ELF-1 (cell line): ENCODE results near the gene SUSD3.
"Not testable (repeated sequence)": the region's sequence is repeated elsewhere in the genome, so short reads cannot be mapped to it uniquely, and the experiment has no call there.

Source experiments
- DNase-seq: peaks from one replicate; pipeline ENCODE4 v3.0.0-alpha.2; 2016; ENCODE audit warnings: low read depth, low spot score

The SUSD3 gene

DNA sequence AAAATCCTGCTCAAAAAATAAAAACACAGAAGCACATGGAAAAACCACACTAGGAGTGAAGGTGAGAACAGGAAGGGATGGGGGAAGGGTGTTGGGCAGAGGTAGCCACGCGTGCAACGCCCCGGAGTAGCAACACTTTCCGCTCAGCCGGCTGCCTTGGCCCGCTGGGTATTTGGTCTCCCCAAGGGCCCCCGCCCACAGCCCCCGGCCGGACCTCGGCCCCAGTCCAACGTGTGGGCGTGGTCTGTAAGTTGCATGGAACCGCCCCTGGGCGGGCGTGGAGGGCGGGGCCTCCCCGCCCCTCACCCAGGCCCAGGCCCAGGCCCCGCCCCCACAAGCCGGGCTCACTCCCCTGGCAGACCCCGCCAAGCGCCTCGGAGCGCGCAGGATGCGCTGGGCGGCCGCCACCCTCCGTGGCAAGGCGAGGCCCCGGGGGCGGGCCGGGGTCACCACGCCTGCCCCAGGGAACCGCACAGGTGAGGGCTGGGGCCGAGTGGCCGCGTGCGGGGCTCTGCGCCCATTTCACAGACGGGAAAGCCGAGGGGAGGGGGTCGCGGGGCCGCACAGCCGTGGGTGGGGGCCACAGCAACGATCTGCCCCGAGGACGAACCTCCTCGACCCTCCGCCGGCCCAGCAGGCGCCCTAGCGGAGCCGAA, at the start of gene SUSD3:
TSS of gene SUSD3 (plus strand) at position 347 of the 656 bp plus-strand sequence. CDS start at position 389, 42 bp downstream.
- peak; percentile 86 for DNase-seq

GRCh38 chr9:93009337-93010015, 49.0 kb upstream of the SUSD3 start:
- DNase-seq: no peak

- DNase-seq: no peak
Measured at GRCh38 chr9:93010056-93010455, 48.4 kb upstream of the SUSD3 start.

DNA sequence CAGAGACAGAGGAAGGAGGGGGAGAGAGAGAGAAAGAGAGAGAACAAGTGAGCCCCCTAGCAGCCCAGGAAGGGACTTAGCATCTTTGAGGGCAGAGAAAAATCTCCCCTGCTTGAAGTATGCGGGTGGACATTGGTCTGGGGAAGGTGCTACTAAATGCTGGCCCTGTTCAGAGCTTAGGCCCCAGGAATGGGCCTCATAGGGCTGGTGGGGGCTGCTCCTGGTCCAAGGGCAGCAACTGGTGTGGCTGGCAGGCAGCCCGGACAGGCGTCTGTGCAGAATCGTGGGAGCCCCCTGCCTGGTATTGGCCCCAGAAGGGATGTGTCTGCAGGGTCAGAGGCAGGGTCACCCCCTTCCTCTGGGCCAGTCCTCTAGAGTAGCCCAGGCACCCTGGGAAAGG, 47.8 kb upstream of the SUSD3 start:
- DNase-seq: no peak

- DNase-seq: no peak
Measured at GRCh38 chr9:93011114-93011513, 47.4 kb upstream of the SUSD3 start.

DNA sequence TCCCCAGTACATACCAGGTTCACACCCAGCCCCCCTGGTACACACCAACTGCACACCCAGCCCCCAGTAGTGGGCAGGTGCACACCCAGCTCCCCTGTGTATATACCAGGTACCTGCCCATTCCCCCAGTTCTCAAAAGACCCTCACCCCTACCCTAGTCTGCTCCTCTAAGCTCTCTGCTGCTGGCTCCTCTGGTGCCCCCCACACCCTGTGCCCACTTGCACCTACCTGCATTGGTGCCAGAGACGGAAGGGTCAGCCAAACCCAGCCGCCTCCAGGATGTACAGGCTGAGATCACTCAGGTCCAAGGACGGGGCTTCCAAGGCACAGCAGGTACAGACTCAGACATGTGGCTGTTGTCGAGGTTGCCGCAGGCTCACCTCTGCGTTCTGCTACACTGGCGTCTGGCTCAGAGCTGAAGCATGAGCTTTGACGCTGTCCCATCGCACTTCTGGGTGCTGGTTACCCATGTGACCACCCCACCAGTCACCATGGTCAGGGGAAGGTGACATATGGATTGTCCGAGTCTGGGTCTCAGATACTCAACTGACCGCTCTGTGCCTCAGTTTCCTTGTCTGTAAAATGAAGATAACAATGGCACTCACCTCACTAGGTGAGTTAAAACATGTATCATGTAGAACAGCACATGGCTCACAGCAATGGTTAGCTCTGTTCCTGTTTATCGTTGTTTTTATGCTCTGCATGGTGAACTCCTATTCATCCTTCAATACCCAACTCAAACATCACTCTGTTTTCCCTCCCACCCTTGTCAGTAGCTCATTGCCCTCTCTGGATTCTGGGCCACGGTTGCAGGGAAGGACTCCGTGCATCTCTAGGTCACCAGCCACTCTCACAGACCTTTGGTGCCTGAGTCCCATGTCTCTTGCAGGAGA, 45.3 kb upstream of the SUSD3 start:
- DNase-seq: no peak

DNA sequence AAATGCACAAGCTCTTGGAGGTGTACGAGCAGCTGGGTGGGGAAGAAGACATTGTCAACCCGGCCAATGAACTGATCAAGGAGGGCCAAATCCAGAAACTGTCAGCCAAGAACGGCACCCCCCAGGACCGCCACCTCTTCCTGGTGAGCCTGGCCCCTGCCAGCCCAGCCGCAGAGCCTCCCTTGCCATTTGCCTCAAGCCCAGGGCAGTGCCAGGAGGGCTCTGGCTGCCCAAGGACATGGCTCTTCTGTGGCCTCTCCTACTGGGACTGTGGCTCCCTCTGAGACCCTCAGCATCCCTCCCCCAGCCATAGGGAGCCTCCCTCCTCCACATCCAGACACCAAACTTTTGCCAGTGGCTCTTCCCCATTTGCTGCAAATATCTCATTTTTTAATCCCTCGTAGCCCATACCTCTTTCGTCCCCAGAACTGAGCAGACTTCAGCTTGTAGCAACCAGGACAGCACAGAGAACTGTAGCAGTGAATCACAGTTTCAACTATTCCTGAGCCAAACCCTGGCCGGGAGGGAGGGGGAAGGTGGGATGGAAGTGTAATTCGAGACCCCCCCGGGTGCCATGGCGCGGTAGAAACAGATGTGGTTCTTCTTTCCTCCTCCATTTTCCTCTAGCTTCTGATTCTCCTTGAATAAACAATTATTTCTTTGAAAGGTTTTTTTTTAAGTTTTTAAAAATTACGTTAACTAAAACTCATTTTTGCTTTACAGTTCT, 44.5 kb upstream of the SUSD3 start:
- DNase-seq: peak; percentile 33

GRCh38 chr9:93015190-93015589, 43.3 kb upstream of the SUSD3 start:
- not testable (repeated sequence) for DNase-seq

GRCh38 chr9:93017621-93018020, 40.9 kb upstream of the SUSD3 start:
- no peak for DNase-seq

- no peak for DNase-seq
Measured at GRCh38 chr9:93020151-93020550, 38.4 kb upstream of the SUSD3 start.

DNA sequence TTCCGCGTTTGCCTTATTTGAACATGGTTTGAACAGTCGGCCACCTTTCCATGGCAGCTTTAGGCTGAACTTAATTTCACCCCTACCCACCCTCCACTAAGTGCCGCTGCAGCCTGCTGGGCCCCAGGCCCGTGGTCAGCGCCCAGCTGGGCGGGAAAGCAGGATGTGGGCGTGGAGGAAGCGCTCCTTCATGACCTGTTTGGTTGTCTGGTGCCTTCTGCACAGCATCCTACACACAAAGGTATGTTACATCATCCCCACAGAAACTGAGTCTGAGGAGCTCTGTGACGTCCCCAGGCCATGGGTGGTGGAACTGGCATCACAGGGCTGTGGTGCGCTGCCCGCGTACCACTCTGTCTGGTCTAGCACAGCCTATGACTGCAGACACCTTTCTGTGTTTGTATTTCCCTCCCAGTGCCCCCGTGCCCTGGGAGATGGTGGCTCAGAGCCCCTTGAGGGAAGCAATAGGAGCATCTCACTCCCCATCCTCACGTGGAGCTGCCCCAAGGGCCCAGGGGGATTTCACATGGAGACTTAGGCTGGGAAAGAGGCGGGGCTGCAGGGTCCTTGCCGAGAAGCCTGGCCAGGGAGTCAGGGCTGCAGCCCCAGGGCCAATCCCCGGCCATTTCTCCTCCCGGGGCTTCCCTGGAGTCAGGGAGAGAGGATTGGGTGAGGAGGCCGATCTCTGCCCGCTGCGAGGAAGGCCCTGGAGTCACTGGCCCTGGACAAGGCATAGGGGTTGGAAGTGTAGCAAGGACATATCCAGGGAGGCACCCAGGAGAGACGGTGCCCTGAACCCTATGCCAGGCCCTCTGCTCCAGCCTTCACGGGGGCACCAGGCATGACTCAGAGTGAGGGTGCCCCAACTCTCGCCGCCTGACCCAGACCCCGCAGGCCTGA, 37.5 kb upstream of the SUSD3 start:
- DNase-seq: no peak

DNA sequence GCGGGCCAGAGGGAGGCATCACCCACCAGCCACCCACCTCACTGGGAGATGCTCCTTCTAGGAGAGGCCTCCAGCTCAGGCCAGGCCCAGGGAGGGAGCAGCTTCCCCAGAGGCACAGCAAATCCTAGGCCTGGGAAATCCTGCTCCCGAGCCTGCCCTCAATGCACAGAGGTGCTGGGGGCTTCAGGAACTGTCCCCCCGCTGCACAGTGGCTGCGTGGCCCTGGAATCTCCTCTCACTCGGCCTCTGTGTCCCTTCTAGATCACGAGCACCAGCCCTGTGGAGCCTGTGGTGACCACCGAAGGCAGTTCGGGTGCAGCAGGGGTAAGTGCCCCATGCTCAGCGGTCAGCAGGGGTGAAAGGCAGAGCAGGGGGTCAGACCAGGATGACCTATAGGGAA, 36.4 kb upstream of the SUSD3 start:
- no peak for DNase-seq

DNA sequence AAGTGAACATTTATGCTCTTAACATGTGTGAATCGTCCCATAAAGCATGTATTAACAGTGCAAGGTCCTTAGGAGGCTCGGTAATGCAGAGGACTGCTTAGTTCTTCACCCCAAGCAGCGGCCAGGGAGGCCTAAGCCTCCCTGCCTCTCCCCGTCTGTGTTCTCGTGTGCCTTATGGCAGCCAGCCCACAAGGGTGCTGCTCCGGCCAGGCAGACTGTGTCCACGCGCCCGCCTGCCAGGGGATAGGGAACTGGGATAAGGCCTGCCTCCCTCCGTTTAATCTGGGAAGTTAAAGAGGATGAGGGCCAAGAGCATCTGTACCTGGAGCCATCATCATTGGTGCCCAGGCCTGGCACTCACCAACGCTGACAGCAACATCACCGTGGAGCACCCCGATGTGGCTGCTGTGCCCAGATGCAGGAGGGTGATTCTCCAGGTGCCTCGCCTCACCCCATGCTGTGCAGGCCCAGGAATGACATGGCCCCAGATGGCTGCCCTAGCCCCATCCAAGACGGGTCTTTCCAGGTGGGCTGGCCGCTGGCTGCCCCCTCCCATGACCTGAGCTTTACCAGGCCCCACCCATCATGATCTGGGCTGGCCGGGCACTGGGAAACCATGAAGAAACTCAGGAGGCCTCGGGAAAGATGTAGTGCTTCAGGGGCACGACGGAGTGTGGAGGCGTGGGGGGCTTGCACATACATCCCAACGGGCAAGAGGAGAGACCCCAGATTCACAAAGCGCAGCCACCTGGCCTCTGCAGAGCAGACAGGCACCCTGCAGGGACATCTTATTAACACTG, 35.6 kb upstream of the SUSD3 start:
- DNase-seq: no peak

DNA sequence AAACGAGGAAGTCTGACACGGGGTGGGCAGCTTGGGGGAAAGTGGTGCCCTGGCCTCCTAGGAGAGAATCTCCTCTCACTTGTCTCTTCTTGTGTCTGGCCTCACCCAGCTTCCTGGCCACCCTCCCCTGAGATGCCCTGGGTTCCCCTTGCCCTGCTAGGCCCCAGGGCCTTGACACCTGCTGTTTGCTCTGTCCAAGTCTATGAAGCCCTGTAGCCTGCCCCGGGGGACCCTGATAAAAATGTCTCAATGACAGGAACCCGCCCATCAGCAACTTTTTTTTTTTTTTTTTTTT, 35.0 kb upstream of the SUSD3 start:
- no peak for DNase-seq

- DNase-seq: no peak
Measured at GRCh38 chr9:93024646-93024910, 33.9 kb upstream of the SUSD3 start.

DNA sequence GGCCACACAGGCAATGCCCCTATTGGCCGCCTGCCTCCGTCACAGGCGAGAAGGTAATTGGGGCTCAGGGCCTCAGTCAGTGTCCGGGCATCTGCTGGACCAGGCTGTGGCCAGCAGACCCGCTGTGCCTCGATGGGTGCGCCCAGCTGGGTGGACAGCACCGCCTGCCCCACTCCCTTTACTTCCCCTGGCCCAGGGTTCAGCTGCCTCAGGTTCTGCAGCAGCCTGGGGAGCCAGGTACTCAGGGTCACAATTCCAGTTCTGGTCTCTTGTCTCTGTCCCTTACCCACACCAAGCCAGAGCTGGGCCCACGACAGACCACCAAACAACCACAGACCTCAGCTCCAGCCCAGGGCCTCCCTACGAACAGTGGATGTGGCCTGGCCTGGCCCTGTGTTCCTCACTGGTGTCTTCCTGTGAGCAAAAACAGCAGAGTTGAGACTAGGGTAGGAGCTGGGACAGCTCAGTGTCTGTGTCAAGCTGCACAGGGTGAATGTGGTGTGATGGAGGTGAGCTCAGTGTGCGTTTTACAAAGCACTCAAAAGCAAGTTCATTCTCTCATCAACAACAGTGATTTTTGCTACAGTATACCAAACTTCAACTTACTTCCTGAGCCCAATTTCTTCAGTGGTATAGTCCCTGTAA, 33.4 kb upstream of the SUSD3 start:
- DNase-seq: no peak

- peak; percentile 44 for DNase-seq
Measured at GRCh38 chr9:93025736-93026135, 32.8 kb upstream of the SUSD3 start.

DNA sequence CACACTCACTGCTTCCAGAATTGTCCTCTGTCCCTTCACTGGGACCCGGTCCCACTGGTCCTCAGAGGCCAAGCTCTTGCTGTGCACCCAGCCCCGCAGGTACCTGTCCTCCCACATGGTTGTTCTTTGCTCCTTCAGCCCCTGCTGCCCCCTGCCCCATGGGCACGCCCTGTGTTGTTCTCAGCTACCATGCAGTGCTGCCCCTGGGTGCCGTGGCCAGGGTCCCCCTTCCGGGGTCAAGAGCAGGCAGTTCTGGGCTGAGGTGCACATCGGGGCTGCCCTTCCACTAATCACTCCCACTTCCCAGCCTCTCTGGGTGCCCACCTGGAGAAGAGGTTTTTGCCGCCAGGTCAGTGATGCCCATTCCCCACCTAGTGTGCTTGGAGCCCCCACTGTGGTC, 31.9 kb upstream of the SUSD3 start:
- DNase-seq: no peak

GRCh38 chr9:93027750-93028149, 30.8 kb upstream of the SUSD3 start:
- DNase-seq: no peak

- no peak for DNase-seq
Measured at GRCh38 chr9:93028448-93029006, 30.0 kb upstream of the SUSD3 start.
